ENCODE results near the gene STK38.
"Not testable (repeated sequence)": the region's sequence is repeated elsewhere in the genome, so short reads cannot be mapped to it uniquely, and the experiment has no call there.

The STK38 gene

DNA sequence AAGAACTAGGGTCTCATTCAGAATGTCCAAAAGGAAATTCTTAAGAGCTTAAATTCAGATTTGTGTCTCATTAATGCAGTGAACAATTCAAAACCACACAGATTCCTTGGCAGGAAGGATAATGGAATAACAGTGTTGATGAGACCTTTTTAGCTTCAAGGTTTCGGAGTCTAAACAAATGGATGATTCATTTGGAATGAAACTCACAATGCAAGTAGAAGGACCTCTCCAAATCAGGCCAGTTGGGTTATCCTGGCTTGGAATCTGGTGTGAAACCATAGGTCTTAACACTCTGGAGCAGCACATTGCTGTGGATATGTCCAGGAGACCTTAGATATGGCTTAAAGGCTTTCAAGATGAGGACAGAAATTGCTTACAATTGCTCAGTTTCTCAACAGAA lies 59.6 kb downstream of the STK38 start:
- DNase-seq (ENCODE audit: low spot score), result no peak

DNA sequence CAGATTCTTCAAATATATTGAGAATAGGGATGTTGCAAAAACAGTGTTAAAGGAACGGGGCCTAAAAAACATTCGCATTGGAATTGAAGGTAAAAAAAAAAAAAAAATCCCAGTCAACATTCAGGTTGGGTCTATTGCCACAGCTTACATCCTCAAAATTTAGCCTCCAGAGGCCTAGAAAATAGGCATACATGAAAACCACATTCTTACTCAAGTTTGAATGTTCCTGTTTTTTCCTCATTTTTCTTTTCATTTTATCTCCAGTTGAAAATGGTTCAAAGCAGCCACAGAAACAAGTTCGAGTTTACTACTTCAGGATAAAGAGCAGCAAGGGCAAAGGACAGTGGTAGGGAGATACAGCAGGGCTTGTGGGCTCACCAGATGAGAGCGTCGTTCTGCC lies 62.5 kb downstream of the STK38 start:
- DNase-seq (ENCODE audit: low spot score), result no peak

GRCh38 chr6:36483326-36483725 lies 64.0 kb downstream of the STK38 start:
- not testable (repeated sequence) for DNase-seq (ENCODE audit: low spot score)

- DNase-seq (ENCODE audit: low spot score), result no peak
These were observed 68.0 kb downstream of the STK38 start for GRCh38 chr6:36479256-36479655.

- no peak for DNase-seq (ENCODE audit: low spot score)
These were observed 69.2 kb downstream of the STK38 start for GRCh38 chr6:36478051-36478526.

- DNase-seq (ENCODE audit: low spot score), result peak; percentile 51
These were observed 77.3 kb downstream of the STK38 start for GRCh38 chr6:36469946-36470345.

- no peak for DNase-seq (ENCODE audit: low spot score)
These were observed 78.1 kb downstream of the STK38 start for GRCh38 chr6:36469148-36469661.

GRCh38 chr6:36467625-36468024 lies 79.7 kb downstream of the STK38 start:
- DNase-seq (ENCODE audit: low spot score), result no peak

- DNase-seq (ENCODE audit: low spot score), result no peak
These were observed 83.0 kb downstream of the STK38 start for GRCh38 chr6:36464233-36464632.

GRCh38 chr6:36463676-36464075 lies 83.6 kb downstream of the STK38 start:
- no peak for DNase-seq (ENCODE audit: low spot score)

DNA sequence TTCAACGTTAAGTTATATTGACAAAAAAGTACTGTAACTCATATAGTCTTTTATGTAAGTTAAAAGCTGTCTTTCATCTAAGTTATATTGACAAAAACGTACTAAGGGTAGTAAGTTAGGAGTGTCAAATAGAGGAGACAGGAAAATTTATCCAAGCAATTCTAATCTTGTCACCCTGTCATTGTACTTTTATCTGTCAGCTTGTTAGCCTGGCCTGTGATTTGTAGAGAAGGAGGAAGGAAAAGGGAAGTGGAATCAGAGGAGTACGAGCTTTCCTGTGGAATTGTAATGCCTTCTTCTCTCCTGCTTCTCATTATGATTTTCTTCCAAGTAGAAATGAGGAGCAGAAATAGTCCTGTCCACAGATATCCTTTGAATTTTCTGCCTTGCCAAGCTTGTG lies 85.6 kb downstream of the STK38 start:
- no peak for DNase-seq (ENCODE audit: low spot score)

DNA sequence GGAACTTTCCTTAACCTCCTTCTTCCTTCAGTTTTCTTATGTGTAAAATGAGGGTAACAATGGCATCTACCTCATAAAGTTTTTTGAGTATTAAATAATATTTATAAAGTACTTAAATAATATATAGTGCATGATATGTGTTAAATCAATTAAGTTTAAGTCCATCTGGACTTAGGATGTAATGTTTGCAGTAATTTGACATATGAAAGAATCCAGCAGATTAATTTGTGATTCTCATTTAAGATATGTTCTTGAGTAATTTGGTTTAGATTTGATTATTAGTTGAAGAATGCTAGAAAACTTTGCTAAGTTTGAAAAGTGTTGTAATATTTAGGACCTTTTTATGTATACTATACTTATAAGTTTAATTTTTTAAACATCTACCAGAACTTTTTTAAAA lies 86.4 kb downstream of the STK38 start:
- no peak for DNase-seq (ENCODE audit: low spot score)

DNA sequence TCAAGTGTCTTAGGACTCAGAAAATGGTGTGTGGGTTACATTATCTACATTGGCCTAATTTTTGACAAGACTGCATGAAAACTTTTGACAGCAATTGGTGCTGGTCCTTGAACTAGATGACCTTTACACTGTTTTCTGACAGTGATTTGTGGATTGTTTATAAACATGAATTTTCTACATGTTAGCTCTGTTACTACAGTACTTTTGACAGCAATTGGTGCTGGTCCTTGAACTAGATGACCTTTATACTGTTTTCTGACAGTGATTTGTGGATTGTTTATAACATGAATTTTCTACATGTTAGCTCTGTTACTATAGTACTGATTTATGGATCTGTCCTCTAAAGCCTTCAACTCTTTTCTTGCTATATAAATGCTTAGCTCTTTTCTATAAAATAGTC lies 87.8 kb downstream of the STK38 start:
- DNase-seq (ENCODE audit: low spot score), result no peak

DNA sequence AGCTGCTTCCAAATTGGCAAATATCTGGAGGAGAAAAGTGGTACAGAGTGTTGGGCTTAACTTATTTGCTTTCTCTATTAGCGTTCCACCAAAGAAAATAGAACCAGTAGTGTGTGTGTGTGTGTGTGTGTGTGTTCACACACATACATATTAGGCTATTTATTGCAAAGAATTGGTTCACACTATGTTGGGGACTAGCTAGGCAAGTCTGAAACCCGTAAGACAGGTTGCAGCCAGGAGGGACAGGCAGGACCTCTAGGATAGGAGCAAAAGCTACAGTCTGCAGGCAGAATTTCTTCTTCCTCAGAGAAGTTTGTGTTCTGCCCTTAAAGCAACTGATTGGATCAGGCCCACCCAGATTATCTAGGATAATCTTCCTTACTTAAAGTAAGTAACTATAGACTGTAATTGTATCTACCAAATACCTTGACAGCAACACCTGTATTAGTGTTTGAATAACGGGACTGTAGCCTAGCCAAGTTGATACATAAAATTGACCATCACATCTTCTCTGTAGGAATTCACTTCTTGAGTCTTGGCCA lies 91.7 kb downstream of the STK38 start:
- no peak for DNase-seq (ENCODE audit: low spot score)

DNA sequence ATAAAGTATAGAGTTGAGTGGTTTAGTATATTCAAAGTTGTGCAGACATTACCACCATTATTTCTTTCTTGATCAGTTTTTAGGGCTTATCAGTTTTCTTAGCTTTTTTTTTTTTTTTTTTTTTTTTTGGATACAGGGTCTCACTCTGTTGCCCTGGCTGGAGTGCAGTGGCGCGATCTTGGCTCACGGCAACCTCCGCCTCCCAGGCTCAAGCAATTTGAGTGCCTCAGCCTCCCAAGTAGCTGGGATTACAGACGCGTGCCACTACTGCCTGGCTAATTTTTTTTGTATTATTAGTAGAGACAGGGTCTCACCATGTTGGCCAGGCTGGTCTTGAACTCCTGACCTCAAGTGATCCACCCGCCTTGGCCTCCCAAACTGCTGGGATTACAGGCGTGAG lies 94.4 kb downstream of the STK38 start:
- DNase-seq (ENCODE audit: low spot score), result not testable (repeated sequence)

DNA sequence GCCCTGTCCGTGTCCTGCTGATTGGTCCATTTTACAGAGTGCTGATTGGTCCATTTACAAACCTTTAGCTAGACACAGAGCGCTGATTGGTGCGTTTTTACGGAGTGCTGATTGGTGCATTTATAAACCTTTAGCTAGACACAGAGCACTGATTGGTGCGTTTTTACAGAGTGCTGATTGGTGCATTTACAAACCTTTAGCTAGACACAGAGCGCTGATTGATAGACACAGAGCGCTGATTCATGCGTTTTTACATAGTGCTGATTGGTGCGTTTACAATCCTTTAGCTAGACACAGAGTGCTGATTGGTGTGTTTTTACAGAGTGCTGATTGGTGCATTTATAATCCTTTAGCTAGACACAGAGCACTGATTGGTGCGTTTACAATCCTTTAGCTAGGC lies 98.1 kb downstream of the STK38 start:
- not testable (repeated sequence) for DNase-seq (ENCODE audit: low spot score)

DNA sequence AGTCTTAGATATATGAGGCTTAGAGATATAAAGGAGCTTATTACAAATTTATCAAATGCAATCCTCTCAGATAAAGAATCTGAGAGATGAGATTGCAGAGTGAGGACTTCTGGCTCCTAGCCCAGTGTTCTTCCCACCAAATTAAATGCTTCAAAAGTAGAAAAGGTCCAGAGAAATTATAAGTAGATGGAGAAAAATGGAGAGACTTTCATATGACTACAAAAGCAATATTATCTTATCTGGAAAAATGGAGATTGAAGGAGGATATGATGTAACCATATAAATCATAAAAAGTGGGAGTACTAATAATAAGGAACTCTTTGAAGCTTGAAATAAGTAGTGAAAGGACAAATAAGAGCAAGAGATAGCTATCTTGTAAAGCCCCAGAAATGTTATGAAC lies 101.7 kb downstream of the STK38 start:
- DNase-seq (ENCODE audit: low spot score), result no peak

DNA sequence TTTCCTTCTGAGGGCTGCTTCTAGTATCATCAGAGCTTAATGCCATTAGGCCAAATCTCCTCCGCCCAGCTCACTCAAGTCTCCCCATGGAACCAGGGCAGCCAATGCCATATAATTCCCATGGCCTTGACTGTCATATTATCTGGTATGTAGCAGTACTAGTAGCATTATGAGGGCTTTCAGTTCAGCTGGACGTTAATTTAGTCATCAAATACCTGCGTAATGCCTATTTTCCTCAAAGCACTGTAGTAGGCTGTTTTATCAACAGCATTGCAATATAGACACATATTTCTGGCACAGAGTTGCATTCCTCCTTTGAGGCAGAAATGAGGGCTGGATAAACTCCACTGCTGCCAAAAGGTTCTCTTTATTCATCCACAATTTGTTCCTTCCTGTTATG lies 102.8 kb downstream of the STK38 start:
- DNase-seq (ENCODE audit: low spot score), result peak; percentile 33
